HTERT RPE-1 (cell line): ENCODE measurements around the gene PLXNA4.

ENCODE experiments used
- in situ Hi-C: fragments of 300-500 bp; cut with MboI; formaldehyde crosslinking; loops from 4 replicates; pipeline ENCODE4 v1.14.3; 2020; ENCODE audit warnings: low sequenced_read_pairs

PLXNA4 gene

GRCh38 chr7:132336797-132337196 lies 239.5 kb downstream of the PLXNA4 start:
- in situ Hi-C loops, result no loop called here

DNA sequence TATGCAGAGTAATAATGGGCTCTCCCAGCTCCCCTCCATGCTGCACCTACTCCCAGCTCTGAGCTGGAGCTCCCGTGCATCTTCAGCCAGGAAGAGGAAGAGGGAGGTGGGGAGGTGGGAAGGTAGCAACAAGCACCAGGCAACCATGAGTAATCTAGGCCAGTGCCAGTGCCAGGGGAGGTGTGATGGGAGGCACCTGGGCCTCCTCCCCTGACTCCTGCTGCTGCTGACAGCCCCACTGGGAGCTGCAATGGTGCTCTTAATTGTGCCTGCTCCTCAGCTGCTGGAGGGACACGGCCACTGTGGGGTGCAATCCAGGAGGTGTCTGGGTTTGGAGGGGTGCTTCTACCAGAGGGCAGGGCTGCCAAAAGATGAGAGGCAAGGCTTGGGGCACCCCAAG lies 243.0 kb downstream of the PLXNA4 start:
- in situ Hi-C loops, result no loop called here

DNA sequence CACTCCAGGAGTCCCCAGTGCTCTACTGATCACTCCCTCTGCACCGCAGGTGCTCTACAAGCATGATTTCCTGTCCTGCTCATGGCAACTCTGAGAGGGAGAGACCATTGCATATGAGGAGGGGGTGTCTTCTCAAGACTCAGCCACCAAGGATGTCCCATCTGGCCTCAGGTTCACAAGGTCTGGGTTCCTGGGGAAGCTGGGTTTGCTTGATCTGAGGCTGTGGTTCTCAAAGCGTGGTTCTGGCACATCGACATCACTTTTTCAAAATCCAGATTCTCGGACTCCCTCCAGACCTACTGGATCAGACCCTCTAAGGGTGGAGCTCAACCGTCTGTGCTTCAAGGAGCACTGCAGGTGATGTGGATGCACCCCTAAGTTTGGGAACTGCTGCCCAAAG lies 247.5 kb downstream of the PLXNA4 start:
- in situ Hi-C loops, result no loop called here

- in situ Hi-C loops, result no loop called here
Observed at GRCh38 chr7:132328047-132328620, 248.1 kb downstream of the PLXNA4 start.

DNA sequence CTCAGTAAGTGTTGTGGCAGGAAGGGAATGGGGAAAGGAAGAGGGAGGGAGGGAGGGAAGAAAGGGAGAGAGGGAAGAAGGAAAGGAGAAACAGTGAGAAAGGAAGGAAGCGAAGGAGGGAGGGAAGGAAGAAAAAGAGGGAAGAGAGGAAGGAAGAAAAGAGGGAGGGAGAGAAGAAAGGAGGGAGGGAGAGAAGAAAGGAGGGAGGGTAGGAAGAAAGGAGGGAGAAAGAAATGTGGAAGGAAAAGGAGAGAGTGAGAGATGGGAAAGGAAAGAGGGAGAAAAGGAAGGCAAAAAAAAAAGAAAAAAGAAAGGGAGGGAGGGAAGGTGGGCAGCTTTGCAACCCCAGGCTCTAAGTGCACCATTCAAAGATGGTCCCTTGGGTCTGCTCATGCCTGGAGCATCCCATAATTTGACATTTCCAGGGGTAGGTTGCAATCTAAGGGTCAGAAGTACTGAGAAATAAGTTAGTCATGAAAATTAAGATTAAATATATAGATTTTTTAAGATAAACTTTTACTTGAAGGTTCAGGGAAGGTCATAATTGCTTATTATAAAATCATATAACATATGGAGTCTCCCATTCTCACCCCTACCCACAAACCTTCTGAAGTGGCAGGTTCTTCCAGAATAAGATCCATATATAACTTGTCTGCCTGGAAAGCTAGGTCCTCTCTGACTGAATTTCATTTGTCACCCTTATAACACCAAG lies 249.2 kb downstream of the PLXNA4 start:
- in situ Hi-C loops, result no loop called here

DNA sequence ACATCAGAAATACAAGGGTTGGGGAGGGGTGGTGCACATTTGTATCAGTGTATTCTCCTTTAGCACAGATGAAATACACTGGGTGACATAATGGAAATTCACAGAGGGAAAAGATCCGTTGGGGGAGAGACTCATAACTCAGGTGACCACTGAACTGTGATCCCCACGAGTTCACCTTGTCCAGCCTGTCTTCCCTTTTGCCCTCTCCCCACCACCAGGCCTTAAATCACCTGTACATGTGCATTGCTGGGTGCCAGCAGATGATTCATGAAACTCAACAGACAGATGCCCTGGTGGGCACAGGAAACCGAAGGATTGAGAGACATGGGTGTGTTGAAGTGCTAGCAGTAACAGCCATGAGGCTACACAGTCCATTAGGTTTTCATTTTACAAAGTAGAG lies 253.3 kb downstream of the PLXNA4 start:
- in situ Hi-C loops, result no loop called here

DNA sequence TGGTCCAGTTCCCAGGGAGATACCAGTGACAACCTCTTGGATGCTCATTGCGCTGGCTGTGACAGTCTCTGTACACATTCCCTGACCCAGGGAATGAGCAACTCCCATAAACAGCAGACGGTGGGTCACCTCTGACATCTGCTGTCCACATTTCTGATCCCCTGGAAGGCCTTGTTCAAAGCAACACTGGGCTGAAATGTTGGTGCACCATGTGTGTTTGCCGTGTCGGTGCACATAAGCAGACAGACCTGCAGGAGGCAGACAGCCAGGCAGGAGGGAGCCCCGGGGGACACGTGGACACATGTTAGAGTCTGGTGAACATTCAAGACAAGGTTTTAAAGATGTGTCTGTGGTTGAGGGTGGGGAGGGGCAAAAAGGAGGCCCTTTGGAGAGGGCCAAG lies 254.9 kb downstream of the PLXNA4 start:
- in situ Hi-C loops, result no loop called here

GRCh38 chr7:132319481-132319880 lies 256.8 kb downstream of the PLXNA4 start:
- in situ Hi-C loops, result no loop called here

- in situ Hi-C loops, result no loop called here
Observed at GRCh38 chr7:132318352-132319318, 257.6 kb downstream of the PLXNA4 start.

DNA sequence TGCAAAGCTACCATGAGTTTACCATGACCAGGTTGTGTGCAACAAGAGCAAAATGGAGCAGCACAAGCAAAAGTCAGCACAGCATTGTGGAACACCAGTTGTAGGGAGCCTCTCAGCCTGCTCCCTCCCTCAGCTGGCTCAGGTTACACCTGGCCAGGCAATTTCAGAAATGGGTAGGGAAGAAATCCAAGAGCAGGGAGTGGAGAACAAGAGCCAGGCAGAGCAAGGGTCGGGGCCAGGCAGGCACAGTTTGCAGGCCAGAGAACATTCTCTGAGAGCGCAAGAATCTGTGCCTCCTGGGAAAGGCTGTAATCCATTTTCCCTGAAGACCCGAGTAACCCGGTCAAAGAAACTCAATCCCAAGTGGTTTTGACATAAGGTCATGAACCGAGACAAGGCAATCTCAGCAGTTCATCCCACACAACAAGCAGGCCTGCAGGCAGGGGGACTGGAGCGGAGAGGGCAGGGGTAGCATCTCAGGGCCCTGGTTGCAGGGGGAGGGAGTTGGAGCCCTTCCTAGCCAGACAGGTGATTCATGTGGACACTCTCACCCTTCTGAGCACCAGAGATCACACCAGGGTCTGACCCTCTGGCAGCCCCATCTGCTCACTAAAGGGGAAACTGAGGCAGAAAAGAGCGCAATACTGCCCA lies 258.4 kb downstream of the PLXNA4 start:
- in situ Hi-C loops, result no loop called here

DNA sequence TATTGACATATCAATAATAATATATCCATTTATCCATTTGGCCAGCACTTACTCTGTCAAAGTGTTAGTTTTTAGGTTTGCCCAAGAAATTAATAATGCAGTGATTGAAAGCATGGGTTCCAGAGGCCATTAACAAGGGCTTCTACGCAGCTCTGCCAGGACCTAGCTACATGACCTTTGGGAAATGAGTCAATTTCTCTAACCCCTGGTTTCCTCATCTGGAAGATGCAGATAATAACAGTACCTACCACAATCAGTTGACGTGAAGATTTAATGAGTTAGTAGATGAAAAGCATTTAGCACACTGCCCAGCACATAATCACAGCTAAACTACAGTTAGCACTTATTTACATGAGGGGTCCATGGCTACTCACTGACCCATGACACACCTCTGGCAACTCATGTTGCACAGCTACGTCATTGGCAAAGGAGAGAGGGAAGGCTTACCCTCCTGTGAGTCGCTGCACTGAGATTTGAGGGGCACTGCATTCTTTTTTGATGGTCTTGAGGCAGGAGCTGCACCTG lies 263.7 kb downstream of the PLXNA4 start:
- in situ Hi-C loops, result no loop called here

GRCh38 chr7:132311733-132312132 lies 264.5 kb downstream of the PLXNA4 start:
- in situ Hi-C loops, result no loop called here

GRCh38 chr7:132309102-132309805 lies 267.0 kb downstream of the PLXNA4 start:
- in situ Hi-C loops, result no loop called here

- in situ Hi-C loops, result no loop called here
Observed at GRCh38 chr7:132307465-132307864, 268.8 kb downstream of the PLXNA4 start.

DNA sequence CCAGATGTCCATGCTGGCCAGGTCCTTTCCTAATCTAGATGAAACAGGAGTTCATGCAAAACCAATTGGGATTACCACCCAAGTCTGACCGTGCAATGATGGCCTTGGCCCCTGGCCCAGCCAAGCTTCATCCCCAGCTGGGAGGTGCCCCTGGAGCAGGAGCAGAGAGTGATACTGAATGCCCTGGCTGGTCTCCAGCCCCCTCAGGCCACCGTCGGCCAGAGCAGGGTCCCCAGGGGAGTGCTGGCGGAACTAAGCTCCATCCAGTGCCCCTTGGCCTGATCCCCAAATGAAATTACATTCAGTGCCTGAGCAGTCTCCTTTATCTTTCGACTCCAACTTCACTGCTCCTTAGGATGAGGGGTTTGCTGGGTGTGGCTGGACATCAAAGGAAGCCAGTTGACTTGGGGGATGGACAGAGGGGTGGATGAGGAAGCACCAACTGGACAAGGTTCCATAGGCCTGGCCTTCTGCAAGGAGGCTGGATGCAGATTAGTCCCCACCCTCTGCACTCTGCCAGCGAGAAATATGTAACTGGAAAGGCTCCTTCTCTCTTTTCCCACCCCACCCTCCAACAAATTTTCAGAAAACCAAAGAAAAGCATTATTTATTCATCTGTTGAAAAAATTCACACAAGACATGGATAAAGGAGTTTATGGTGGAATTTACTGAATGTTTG lies 275.5 kb downstream of the PLXNA4 start:
- in situ Hi-C loops, result no loop called here

DNA sequence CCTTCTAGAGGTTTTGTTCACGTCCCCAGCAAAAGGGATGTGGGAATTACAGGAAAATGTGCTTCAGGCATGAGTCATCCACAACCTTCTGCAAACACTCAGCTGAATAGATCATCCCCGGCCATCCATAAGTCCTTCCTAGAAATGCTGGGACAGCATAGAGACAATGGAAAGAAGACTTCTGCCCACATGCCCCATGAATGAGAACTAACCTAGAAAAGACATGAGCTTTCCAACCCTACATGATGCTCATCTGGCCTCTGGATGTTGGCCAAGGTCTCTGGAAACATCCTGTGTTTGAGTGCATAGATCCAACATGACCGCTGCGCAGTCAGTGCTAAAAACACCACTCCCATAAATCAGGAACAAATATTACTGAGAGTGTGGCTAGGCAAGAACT lies 277.5 kb downstream of the PLXNA4 start:
- in situ Hi-C loops, result no loop called here

DNA sequence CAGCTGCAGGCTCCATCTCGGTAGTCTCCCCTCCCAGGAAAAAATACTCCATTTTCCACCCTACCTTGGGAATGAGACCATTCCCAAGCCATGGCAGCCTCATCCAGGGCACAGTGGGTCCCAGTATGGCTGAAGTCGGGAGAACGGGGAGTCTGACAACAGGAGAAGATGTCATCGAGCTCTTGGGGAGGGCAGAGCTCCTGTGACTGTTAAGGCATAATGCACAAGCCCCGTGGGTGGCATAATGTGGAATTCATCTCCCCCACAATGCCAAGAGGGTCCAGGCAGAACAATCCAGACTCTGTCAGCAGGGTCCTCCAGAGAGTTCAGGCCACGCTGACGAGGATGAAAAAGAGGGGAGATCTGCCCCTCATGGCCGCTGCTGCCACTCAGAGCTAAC lies 279.4 kb downstream of the PLXNA4 start:
- in situ Hi-C loops, result no loop called here

GRCh38 chr7:132295175-132295574 lies 281.1 kb downstream of the PLXNA4 start:
- in situ Hi-C loops, result no loop called here

- in situ Hi-C loops, result no loop called here
Observed at GRCh38 chr7:132292803-132293202, 283.5 kb downstream of the PLXNA4 start.

GRCh38 chr7:132291481-132291880 lies 284.8 kb downstream of the PLXNA4 start:
- in situ Hi-C loops, result no loop called here
